Mesodermal cell (in vitro differentiated cells): Measurements from ENCODE around the gene SLC6A7.

Experiments used
- H3K27ac ChIP-seq: 2 replicates; pipeline ENCODE4 v1.7.0; 2013; ENCODE audit warnings: mild to moderate bottlenecking, low read depth, low read length, moderate library complexity; ENCODE audit not compliant: severe bottlenecking
- H3K36me3 ChIP-seq: 2 replicates; pipeline ENCODE4 v1.7.1; 2013; ENCODE audit warnings: mild to moderate bottlenecking, low read length, moderate library complexity; ENCODE audit not compliant: control insufficient read depth, insufficient read depth
- H3K4me1 ChIP-seq: one replicate; pipeline ENCODE4 v1.7.1; 2013; ENCODE audit warnings: mild to moderate bottlenecking, low read length; ENCODE audit not compliant: insufficient read depth, control insufficient read depth, poor library complexity, severe bottlenecking
- H3K4me3 ChIP-seq: 2 replicates; pipeline ENCODE4 v1.7.0; 2013; ENCODE audit warnings: low read length, control low read depth, mild to moderate bottlenecking; ENCODE audit not compliant: insufficient read depth, poor library complexity, severe bottlenecking; ENCODE audit errors: extremely low read depth
- H3K9me3 ChIP-seq: 2 replicates; pipeline ENCODE4 v1.7.1; 2013; ENCODE audit warnings: mild to moderate bottlenecking, low read length, moderate library complexity; ENCODE audit not compliant: control insufficient read depth
- WGBS, 2 experiments: methylation state at CpG; one replicate each; pipeline ENCODE4 v1.1.5; 2013; ENCODE audit warnings: missing lambda C conversion rate in 2 of 2; ENCODE audit not compliant: insufficient coverage in 2 of 2; 5-methylcytosine and 5-hydroxymethylcytosine counted together

Gene SLC6A7

GRCh38 chr5:150192462-150192861, 2.6 kb downstream of the SLC6A7 start:
- Histone ChIP-seq H3K9me3 (no peaks in the 10 kb centered on the region), H3K27ac (no peak overlapping the region), H3K4me3 (no peak overlapping the region), H3K36me3 (no peaks in the 10 kb centered on the region), H3K4me1 (peaks cover 11% of the 10 kb centered on the region)
- 57 to 69% methylated on average over 3 to 4 of the region's 4 CpGs for whole genome bisulfite sequencing, 2 experiments

- no peak overlapping the region for H3K27ac ChIP-seq
- peaks cover 2% of the 10 kb centered on the region for H3K4me1 ChIP-seq
- H3K36me3 ChIP-seq: no peaks in the 10 kb centered on the region
- no peaks in the 10 kb centered on the region for H3K9me3 ChIP-seq
- no peak overlapping the region for H3K4me3 ChIP-seq
- 89 to 97% methylated on average over 4 to 6 of the region's 9 CpGs for WGBS, 2 experiments
These were observed 6.0 kb downstream of the SLC6A7 start for GRCh38 chr5:150195736-150196485.

- Histone ChIP-seq H3K4me1 (no peaks in the 10 kb centered on the region), H3K9me3 (no peaks in the 10 kb centered on the region), H3K4me3 (no peak overlapping the region), H3K36me3 (no peaks in the 10 kb centered on the region), H3K27ac (no peak overlapping the region)
- 94 to 95% methylated on average over 3 to 5 of the region's 5 CpGs for WGBS, 2 experiments
These were observed 6.7 kb downstream of the SLC6A7 start for GRCh38 chr5:150196514-150196913.

GRCh38 chr5:150196986-150197385, 7.1 kb downstream of the SLC6A7 start:
- no peak overlapping the region for H3K4me3 ChIP-seq
- H3K36me3 ChIP-seq: no peaks in the 10 kb centered on the region
- no peaks in the 10 kb centered on the region for H3K4me1 ChIP-seq
- WGBS, 2 experiments: 90 to 95% methylated on average over 12 to 15 of the region's 16 CpGs
- no peaks in the 10 kb centered on the region for H3K9me3 ChIP-seq
- no peak overlapping the region for H3K27ac ChIP-seq

- Histone ChIP-seq H3K27ac (no peak overlapping the region), H3K4me1 (no peaks in the 10 kb centered on the region), H3K36me3 (no peaks in the 10 kb centered on the region), H3K4me3 (no peak overlapping the region), H3K9me3 (no peaks in the 10 kb centered on the region)
- no CpG with 5 or more reads among the region's 1 CpG for WGBS, 2 experiments
These were observed 7.6 kb downstream of the SLC6A7 start for GRCh38 chr5:150197476-150197875.

- H3K36me3 ChIP-seq: no peaks in the 10 kb centered on the region
- 91 to 93% methylated on average over 9 to 10 of the region's 10 CpGs for WGBS, 2 experiments
These were observed 12.6 kb downstream of the SLC6A7 start for GRCh38 chr5:150202501-150202900.

GRCh38 chr5:150203832-150204589, 14.1 kb downstream of the SLC6A7 start:
- Histone ChIP-seq H3K4me1 (peaks cover 3% of the 10 kb centered on the region), H3K4me3 (no peak overlapping the region), H3K27ac (no peak overlapping the region), H3K36me3 (no peaks in the 10 kb centered on the region), H3K9me3 (no peaks in the 10 kb centered on the region)
- 86 to 87% methylated on average over 12 of the region's 12 CpGs for WGBS, 2 experiments

More at GRCh38 chr5:150202501-150202900, 12.6 kb downstream of the SLC6A7 start:
- Histone ChIP-seq H3K27ac (no peak overlapping the region), H3K9me3 (no peaks in the 10 kb centered on the region), H3K4me1 (no peaks in the 10 kb centered on the region), H3K4me3 (no peak overlapping the region)

GRCh38 chr5:150204590-150204960, 14.7 kb downstream of the SLC6A7 start:
- Histone ChIP-seq H3K27ac (no peak overlapping the region), H3K4me1 (peaks cover 3% of the 10 kb centered on the region), H3K36me3 (no peaks in the 10 kb centered on the region), H3K9me3 (no peaks in the 10 kb centered on the region), H3K4me3 (no peak overlapping the region)
- WGBS, 2 experiments: 90 to 98% methylated on average over 10 to 11 of the region's 13 CpGs

GRCh38 chr5:150206098-150206778, 16.4 kb downstream of the SLC6A7 start:
- Histone ChIP-seq H3K9me3 (no peaks in the 10 kb centered on the region), H3K4me1 (peaks cover 3% of the 10 kb centered on the region), H3K27ac (no peak overlapping the region), H3K36me3 (no peaks in the 10 kb centered on the region), H3K4me3 (no peak overlapping the region)
- WGBS, 2 experiments: 77 to 91% methylated on average over 4 of the region's 6 CpGs

GRCh38 chr5:150206779-150207115, 16.9 kb downstream of the SLC6A7 start:
- 85 to 96% methylated on average over 3 to 4 of the region's 6 CpGs for WGBS, 2 experiments
- H3K9me3 ChIP-seq: no peaks in the 10 kb centered on the region
- H3K36me3 ChIP-seq: no peaks in the 10 kb centered on the region
- no peak overlapping the region for H3K4me3 ChIP-seq
- no peak overlapping the region for H3K27ac ChIP-seq
- peaks cover 3% of the 10 kb centered on the region for H3K4me1 ChIP-seq
